HG03135 (cell line): ENCODE measurements around the gene GNAQ.
"Not testable (repeated sequence)": the region's sequence is repeated elsewhere in the genome, so short reads cannot be mapped to it uniquely, and the experiment has no call there.

Source experiments
- ATAC-seq: cut with Tn5 transposase; IDR thresholded peaks from one replicate; pipeline ENCODE4 v1.9.1; 2021; ENCODE audit warnings: mild to moderate bottlenecking, moderate library complexity; ENCODE audit not compliant: unreplicated experiment

GNAQ gene

DNA sequence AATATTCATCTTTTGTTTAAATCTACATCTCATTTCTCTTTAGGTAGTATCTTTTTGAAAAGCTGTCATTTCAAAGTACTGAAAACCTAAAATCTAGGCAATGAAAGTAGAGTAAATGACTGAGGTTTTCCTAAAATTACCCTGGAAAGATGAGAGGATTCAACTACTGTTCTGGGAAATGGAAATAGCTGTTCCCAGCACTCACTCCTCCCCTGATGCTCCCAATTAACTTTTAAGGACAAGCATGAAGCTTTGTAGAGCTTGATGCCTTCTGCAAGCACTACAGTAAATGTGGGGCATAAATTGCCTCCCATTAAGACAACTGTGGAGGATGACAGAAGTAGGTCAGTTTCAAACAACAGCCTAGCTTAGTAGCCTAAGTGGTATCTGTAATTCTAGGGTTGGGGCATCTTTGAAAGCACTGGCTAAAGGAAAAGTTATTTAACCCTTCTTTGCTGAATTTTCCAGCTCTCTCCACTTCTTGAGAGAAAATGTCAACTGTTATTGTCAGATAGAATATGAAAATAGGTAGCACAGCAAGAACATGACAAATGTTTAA is 283.3 kb downstream of the GNAQ start:
- ATAC-seq = no peak

DNA sequence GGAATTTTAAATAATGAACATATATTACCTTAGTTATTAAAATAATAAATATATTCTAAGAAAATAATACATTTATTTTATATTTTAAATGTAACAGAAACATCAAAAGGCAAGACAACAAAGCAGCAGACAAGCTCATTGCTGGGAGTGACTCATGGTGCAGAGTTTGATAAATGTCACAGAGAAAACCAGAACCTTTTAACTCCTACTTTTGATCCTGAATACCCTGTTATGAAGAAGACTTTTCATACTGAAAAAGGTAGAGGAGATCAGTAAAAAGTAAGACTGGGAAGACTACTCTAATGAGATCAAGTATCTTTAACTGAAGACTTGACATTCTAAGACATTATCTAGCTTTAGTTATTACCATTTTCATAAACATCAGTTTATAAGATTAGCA is 284.4 kb downstream of the GNAQ start:
- no peak for ATAC-seq

DNA sequence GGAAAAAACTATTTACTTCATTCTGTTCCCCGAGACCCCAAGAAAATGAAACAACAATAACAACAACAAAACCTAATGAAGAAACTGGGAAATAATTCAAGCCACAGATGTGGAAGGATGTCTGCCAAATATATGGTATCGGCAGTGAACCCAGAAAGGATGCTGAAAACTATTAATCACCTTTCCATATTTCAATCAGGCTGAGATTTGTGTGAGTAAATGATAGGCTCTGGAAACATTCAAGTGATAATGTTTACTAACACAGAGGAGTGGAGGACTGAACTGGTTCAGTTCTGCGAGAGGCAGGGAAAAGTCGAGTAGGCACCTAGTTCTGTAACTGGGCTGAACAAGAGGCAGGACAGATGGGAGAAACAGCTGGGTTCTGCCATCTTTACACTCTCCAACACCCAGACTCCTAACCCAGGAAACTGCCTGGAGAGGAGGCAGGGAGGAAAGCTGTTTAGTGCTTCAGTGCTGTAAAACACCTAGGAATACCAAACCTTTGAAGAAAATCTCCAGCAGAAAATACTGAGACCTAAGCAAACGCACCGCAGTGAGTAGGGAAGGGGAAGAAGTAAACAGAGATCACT is 286.7 kb downstream of the GNAQ start:
- no peak for ATAC-seq

DNA sequence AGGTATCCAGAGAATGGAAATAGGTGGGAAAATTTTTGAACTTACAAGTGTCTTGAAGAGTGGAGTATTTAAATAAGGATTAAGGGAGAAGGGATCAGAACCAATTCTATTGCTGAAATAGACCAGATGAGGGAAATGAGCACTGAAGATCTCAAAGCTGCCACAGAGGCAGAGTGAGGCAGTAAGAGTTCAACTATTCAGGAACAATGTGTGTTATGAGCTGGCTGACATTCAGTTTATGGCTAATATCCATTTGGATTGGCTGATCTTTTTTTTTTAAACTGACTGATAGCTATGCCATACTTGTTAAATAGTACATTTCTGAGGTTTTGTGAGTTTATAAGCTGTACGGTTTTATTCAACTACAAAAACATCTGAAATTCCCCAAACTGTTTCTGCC is 288.2 kb downstream of the GNAQ start:
- ATAC-seq = no peak

DNA sequence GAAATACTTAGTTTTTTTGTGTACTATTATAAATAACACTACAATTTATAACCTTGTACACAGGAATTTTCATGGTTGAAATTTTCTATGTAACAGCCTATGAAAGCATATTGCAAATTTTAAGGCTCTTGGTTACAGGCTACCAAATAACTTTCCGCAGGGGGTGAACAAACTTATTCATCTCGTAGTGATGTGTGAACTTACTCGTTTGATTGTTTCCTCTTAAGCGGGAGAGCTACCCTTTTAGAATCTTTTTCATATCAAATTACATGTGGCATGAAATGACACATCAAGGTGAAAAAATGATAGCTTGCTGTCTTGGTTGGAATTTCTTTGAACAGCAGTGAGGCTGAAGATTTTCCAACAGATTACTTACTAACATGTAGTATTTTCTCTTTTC is 292.7 kb downstream of the GNAQ start:
- ATAC-seq = no peak

DNA sequence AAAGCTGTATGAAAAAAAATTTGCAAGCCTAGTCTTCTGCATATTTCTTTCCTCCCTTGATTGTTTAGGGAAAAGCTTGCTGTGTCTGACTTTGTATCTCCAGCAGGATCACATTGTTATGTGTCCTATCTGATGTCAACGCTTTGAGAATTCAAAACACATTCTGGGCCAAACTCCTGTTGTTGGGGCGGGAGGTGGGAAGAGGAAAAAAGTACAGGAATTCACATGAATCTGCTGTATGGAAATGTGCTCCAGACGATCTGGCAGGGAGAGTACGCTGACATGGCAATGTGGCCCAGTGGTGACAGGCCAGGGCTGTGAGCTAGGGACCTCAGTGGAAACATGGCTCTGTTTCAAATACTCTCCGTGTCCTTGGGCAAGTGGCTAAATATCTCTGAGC is 296.1 kb downstream of the GNAQ start:
- ATAC-seq = no peak

DNA sequence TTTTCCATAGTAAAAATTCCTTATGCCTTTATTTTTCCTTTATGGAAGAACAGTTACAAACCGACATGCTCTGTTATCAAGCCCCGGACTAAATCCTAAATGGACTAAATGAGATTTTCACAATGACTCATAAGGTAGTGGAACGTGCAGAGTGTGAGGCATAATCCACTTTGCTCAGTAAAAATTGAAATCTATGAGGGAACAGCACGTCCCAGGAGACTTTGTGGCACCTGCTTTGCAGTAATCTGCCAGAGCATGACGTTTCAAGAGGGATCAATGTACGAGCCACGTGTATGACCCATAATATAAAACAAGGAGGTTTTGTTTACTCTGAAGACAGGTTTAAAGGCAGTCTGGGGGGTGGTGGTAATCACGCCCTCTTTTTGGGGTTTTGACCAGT is 299.7 kb downstream of the GNAQ start:
- no peak for ATAC-seq

DNA sequence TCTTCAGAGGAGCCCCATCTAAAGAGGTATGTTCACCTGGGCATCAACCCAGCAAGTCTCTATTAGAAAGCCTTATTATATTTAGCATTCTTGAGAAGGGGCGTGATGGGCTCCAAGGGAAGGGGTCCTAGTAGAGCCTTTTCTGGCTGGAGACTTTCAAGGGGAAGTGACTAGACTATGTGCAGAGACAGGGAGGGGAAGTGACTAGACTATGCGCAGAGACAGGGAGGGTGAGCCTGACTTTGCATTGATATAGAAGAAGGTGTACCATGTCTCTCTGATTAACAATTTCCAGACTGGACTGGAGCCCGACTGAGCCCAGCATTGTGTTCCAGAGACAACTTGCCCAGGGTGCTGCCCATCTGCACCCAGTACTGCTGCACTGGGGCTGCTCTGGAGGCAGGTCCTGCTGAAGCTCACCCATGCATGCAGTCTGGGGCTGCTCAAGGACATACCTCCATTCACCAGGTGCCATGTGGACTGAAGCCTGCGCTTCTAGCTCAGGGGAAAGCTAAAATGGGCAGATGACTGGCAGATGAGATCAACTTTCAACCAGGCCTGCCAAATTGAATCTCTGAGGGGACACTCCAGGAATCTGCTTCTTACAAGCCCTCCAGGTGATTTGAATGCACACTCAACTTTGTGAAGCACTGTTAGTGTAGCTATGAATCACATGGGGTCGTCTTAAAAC is 300.5 kb downstream of the GNAQ start:
- no peak for ATAC-seq

DNA sequence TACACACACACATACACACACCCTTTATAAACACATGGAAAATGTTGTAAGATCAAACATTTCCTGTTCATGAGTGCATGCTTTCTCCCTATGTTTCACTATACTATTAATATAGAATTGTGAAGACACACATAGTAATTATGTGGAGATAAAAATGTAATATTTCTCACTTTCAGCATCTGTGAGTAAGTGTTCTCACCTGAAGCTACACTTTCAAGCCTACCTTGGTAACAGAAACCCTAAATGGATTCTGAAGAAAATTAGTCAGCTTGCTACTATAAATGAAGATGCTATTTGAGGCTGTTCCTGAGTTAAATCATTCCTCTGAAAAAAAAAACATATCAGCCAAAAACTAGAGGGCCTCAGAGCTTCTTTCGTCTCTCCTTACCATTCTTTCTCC is 302.4 kb downstream of the GNAQ start:
- no peak for ATAC-seq

DNA sequence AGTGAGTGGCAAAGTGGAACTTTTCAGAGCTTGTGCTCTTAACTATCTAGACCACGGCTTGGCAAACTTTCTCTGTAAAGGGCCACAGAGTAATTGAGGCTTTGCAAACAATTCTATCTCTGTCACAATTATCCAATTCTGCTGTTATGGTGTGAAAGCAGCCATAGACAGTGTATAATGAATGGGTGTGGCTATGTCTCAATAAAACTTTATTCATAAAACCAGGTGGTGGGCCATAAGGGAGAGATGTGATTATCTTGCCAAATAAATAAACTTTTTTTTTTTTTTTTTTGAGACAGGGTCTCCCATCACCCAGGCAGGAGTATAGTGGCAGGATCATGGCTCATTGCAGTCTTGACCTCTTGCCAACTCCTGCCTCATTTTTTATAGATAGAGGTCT is 304.8 kb downstream of the GNAQ start:
- no peak for ATAC-seq

DNA sequence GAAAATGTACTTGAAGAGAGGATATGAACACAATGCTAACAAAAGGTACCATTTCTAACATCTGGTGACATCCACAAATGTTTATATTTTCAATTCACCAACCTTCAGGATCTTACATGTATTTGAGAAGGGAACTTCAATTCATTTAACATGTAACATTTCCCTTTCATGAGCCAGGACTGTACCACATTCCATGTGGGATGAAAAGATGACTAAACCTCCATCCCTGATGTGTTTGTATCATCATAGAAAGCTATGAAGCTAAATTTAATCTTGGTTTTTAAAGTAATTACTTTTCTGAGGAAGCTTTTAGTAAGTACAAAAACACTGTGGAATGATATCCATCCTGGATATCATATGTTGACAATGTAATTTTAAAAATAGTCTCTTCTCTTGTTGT is 305.3 kb downstream of the GNAQ start:
- no peak for ATAC-seq

DNA sequence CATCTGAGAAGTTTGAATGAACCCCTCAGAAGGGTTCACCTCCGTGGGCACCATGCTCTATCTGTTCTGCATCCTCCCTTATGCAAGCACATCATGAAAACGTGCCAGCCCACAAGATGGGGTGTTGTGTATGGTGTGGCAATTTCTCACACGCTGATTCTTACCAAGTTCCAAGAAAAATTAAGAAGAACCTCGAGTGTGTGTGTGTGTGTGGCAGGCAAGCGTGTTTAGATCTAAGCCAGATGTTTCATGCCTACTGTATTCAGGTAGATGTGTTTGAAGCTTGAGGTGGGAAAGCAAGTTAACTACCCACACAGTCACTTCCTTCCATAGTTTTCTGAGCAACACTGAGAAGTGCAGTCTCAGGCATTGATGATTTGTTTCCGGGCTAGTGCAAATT is 305.8 kb downstream of the GNAQ start:
- no peak for ATAC-seq

DNA sequence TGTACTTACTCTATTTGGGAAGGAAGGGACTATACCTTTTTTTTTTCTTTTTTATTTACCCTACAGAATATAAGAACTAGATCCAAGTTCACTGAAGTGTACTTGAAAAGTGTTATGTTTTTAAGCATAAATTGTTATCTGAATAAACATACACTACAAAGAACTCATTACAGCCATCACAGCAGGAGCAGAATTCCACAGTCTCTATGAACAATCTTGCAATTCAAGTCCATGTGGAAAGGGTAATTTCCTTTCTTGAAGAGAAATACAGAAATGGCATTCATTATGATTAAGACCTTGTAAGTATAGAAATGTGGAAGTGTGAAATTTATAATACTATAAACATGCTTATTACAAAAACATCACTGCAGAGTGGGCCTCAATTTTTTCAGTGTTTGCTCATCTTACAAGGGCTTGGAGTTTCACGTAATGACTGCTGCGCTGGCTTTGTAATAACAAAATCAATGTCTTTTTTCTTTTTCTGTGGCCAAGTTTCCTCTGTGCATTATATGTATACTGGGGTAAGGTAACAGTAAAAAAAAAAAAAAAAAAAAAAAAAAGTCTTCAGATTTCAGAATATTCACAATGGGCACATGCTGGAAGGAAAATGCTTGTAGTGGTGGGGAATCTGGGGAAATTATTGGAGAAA is 306.4 kb downstream of the GNAQ start:
- no peak for ATAC-seq

DNA sequence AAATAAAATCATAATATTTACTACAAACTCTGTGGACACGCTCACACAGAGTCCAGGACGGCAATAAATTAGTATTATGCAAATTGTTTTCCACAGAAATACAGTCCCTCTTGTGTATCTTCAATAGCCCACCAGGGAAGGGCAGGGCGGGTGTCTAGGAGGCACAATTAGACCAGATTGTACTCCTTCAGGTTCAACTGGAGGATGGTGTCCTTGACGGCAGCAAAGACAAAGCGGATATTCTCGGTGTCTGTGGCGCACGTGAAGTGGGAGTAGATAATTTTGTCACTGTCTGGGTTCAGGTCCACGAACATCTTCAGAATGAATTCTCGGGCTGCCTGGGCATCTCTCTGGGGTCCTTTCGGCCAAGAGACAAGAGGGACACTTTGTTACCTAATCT is 310.5 kb downstream of the GNAQ start:
- not testable (repeated sequence) for ATAC-seq

DNA sequence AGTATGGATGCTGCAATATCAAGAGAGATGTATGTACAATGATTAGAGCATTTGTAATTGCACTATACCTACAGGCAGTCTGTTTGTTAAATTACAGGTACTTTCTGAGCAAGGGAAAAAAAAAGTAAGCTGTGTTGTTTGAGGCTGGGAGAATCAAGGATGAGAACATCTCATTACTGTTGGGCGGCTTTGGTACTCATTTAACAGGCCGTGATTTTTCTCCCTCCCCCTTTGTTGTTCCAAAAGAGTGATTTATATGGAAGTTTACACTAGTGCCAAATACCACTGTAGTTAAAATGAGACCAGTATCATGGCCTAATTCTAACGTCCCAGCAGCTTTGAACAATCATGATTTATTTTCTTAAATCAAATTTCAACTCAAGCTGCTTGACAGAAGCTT is 312.3 kb downstream of the GNAQ start:
- ATAC-seq = no peak

DNA sequence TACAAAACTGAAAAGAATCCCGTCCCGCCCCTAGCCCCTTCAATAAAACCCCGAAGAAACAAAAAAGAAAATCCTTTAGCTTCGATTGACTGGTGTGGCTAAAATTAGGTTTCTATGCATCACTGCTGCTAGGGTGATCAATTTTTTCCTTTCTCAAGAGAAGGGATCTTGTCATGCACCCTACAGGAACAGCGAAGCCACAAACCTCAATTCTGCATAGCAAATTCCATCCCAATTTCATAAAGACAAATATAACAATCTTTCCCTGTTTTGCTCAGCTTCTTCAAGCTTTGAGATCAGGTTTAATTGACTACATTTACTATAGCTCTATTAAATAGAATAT is 313.3 kb downstream of the GNAQ start:
- ATAC-seq = not testable (repeated sequence)

DNA sequence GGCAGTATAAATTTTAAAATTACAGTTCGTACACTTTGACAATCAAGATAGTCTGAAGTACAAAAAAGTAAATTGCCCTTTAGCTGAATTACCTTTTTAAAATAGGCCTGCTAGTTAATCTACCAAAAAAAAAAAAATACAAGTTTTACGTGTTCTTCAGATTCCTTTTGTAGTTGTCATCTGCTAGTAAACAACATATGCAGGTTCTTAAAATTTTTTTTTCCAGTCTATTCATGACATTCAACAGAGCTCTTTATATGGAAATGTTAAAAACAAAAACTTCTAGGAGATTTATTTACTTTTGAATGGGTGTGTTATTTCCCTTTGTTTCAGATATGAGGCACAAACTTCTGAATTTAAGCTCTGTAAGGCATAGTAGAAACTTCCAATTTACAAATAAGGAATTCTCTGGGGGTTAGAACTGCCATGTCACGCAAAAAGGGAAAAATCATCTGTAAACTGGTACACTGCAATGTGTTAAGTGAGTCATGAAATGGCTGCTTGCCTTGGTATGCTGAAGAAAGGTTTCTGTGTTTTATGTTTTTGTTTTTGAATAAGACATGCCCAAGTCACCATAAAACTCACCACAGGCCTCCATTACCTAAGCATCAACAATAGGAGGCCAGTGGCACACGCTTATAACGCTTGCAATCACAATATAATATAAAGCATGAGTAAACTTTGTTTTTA is 313.9 kb downstream of the GNAQ start:
- ATAC-seq = not testable (repeated sequence)

DNA sequence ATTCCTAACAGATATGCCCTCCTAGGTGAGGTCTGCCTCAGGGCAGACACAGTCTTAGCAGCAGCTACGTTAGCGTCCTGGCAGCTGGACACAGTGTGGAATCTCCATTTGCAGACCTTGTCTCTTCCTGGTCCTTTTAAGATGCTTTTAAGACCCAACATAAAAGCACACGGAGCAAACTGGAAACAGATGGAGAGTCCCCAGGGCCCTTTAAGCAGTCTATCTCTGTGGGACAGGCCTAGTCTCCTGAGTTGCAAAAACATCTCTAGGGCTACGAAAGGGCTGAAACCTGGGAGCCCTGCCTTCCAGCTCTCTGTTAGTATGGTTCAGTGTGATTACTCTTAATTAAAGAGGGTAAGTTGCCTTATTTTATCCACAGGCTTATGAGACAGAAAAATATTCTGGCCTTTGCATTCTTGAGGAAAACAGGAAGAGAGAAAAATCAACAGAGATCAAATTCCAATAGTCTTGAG is 317.5 kb downstream of the GNAQ start:
- no peak for ATAC-seq

DNA sequence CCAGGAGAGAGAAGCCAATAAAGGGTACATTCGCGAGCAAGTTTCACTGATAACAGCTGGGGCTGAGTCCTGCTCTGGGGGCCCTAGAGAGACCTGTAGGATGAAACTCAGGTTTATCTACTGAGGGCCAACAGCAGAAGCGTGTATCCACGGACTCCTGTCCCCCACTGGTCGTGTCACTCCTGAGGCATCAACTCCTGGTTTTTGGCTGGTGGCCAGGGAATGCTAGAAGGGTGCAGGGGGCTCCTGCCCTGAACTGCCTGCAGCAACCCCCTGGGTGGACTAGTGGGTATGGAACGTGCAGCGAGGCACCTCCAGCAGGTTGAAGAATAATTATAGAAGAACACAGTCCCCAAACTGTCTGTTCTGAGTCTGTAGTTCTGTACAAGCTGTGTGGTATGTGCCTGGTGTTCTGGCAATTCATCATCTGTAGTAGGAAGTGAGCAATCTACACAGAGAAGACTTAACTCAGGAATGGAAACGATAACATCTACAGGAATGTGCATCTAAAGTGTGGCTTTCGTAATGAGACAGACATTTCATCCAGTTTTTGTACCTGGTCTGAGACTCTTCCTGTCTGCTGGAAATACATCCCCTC is 319.0 kb downstream of the GNAQ start:
- ATAC-seq = no peak

DNA sequence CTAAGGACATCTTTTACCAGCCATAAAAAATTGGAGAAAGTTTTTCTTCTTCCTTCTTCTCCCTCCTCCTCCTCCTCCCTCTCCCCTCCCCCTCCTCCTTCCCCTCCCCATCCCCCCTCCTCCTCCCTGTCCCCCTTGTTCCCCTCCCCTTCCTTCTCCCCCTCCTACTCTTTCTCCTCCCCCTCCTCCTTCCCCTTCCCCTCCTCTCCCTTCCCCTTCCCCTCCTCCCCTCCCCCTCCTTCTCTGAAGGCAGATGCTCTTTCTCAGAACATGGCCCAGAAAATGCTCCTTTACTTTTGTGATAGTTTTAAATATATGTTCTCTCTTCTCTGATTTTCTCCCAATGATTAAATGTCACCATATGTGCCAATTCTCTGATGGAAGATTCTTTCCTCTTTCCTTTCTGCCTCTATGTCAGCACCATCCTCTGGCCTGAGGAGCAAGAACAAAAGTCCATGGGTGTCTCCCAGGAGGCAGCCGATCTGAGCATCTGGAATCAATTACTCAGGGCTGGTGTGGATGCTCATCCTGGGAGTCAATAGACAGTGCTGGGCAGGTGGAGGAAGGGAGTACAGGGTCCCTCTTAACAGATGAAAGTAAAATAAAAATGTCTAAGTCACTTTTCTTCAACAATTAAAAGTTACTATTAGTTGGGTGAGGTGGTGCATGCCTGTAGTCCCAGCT is 320.5 kb downstream of the GNAQ start:
- ATAC-seq = no peak

DNA sequence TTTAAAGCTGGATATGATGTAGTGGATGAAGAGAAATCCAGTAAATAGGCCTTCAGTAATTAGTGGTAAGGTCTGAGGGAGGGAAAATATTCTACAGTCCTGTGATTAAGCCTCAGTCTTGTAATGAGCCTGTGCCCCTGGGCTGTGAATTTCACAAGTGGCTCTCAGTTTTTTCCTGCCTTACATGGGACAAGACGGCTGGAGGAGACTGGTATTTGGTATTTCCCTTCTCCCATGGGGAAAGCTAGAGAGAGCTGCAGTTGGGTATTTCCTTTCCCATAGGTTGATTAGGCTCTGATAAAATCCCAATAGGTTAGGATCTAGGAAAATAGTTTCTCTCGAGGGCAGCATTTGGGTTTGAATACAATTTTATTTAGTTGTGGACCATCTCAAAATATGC is 321.3 kb downstream of the GNAQ start:
- ATAC-seq = no peak
